Measurements from ENCODE around the gene MINDY4. TPM values are rescaled to one million over a fixed set of nuclear protein-coding genes. Genes with fewer than 3 reads are reported as not detected.

The MINDY4 gene
- total RNA-seq, 2 donors from 2014 or later = 7.5 to 8.6 TPM

DNA sequence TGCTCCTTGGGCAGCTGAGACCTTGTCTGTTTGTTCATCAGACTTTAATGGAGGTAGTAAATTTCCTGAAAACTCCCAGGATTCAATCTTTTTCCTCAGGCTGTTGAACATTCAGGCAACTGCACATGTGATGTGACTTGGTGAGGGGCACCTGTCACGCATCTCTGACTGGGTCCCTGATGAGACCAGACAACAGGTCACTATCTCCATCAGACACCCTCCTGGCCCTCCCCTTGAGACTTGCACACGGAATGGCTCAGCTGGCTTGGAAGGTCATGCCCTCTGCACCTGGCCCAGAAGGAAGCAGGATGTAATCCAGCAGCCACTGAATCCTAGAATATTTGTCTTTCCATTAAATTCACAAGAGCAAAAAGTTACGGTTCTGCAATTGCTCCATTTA, 156.3 kb downstream of the MINDY4 start:
- Histone ChIP-seq H3K27me3 (no peaks in the 10 kb centered on the region), H3K27ac (peak overlapping the region in 1 of 4 donors; percentile 89), H3K4me1 (peaks cover 5% of the 10 kb centered on the region), H3K36me3 (replicated peaks in 1 of 2; ENCODE audit: insufficient read depth in 1 of 2, low read depth in 2 of 2) (peaks cover 17 to 19% of the 10 kb centered on the region in 2 donors), H3K9me3 (no peaks in the 10 kb centered on the region), H3K4me3 (no peak overlapping the region)
- WGBS, 2 donors = 67 to 75% methylated on average over 2 to 3 of the region's 3 CpGs
- DNase-seq = peak in 2 of 4 donors; percentile 1 to 5
- no peak for ATAC-seq
- intact Hi-C loops (cut with DNase I) = no loop called here
- TF ChIP-seq, protein P1, sequence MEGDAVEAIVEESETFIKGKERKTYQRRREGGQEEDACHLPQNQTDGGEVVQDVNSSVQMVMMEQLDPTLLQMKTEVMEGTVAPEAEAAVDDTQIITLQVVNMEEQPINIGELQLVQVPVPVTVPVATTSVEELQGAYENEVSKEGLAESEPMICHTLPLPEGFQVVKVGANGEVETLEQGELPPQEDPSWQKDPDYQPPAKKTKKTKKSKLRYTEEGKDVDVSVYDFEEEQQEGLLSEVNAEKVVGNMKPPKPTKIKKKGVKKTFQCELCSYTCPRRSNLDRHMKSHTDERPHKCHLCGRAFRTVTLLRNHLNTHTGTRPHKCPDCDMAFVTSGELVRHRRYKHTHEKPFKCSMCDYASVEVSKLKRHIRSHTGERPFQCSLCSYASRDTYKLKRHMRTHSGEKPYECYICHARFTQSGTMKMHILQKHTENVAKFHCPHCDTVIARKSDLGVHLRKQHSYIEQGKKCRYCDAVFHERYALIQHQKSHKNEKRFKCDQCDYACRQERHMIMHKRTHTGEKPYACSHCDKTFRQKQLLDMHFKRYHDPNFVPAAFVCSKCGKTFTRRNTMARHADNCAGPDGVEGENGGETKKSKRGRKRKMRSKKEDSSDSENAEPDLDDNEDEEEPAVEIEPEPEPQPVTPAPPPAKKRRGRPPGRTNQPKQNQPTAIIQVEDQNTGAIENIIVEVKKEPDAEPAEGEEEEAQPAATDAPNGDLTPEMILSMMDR (IDR thresholded peaks at IDR 0.05) = no peak
- no peak for TF ChIP-seq POLR2A (IDR thresholded peaks at IDR 0.05)

DNA sequence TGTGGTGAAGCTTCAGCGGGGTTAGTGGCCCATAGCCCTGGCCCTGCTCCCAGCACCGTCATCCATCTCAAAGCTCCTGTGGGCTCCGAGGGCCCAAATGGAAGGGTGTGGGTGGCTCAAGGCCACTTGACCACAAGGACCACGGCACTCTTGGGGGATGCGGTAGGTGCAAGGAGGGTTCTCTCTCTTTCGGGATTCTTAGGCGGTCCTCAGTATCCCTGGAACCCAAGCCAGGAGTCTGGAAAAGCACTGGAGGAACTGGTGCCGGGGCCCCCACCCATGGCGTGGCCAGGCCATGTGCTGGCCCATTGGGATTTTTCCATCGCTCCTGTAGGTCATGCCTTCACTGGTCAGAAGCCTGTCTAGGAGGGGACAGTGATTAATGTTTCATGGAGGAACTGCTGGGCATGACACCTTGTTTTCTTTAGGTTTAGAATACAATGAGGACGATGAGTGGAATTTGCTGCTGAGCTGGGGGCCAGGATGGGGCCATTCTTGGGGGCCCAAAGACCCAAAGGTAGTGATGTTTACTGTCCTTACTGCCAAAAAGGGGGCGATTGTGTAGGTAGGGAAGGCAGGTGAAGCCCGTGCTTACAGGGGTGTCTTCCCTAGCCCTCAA, 157.1 kb downstream of the MINDY4 start:
- intact Hi-C loops (cut with DNase I) = no loop called here
- TF ChIP-seq, protein P1 (IDR thresholded peaks at IDR 0.05) = no peak
- TF ChIP-seq POLR2A (IDR thresholded peaks at IDR 0.05) = no peak
- DNase-seq = peak in 1 of 4 donors; percentile 4
- H3K9me3 ChIP-seq = no peaks in the 10 kb centered on the region
- H3K4me3 ChIP-seq = no peak overlapping the region
- H3K27ac ChIP-seq = peak overlapping the region in 2 of 4 donors; percentile 88 to 89
- no peak for ATAC-seq
- 88 to 90% methylated on average over 9 to 13 of the region's 13 CpGs for WGBS, 2 donors
- no peaks in the 10 kb centered on the region for H3K27me3 ChIP-seq
- H3K4me1 ChIP-seq = peaks cover 11% of the 10 kb centered on the region
- peaks cover 14 to 16% of the 10 kb centered on the region in 2 donors for H3K36me3 ChIP-seq (replicated peaks in 1 of 2; ENCODE audit: insufficient read depth in 1 of 2, low read depth in 2 of 2)

DNA sequence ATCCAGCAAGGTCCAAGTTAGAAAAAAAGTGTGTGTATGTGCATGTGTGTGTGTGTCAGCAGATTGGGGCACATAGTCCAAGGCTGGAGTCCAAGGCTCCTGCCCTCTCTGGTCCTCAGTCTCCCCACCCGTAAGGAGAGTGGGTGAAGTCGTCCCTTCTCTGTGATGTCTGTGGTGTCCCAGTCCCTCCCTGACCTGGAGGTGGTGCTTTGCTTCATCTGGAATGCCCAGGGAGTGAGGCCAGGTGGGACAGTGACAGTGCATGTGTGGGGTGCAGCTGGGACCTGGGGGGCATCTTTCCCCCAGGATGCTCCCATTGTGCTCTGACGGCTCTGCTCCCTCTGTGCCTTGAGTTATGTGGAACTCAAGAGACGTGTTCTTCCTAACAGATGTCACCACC, 158.5 kb downstream of the MINDY4 start:
- no peak overlapping the region for H3K4me3 ChIP-seq
- TF ChIP-seq, protein P1 (IDR thresholded peaks at IDR 0.05) = no peak
- TF ChIP-seq POLR2A (IDR thresholded peaks at IDR 0.05) = no peak
- WGBS, 2 donors = 65 to 76% methylated on average over 4 of the region's 4 CpGs

DNA sequence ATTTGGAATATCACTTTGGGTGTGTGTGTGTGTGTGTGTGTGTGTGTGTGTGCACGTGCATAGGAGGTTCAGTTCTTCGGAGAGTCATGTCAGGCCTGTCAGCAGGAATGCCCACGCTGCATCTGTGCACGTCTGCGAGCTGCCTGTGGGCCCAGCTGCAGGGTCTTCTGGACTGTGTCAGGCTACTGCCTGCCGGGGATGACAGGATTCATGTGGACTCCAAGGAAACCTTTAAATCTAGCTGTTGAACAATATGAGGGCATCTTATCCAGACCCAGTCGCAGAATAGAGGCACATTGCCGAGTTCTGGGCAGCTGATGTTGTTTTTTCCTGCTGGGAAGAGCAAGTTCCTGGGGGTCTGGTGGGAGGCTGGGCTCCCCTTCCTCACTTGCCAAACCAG, 159.4 kb downstream of the MINDY4 start:
- DNase-seq = peak; percentile 19 to 35 (median 24)
- ATAC-seq = peak; percentile 30

More for the DNA sequence above, 158.5 kb downstream of the MINDY4 start:
- Histone ChIP-seq H3K4me1 (peaks cover 25% of the 10 kb centered on the region), H3K27ac (peak overlapping the region; percentile 28 to 89 (median 87)), H3K36me3 (replicated peaks in 1 of 2; ENCODE audit: insufficient read depth in 1 of 2, low read depth in 2 of 2) (peaks cover 2 to 6% of the 10 kb centered on the region in 2 donors), H3K27me3 (no peaks in the 10 kb centered on the region), H3K9me3 (no peaks in the 10 kb centered on the region)
- intact Hi-C loops (cut with DNase I) = no loop called here
- ATAC-seq = no peak
- peak; percentile 1 to 9 (median 6) for DNase-seq

More for the DNA sequence above, 159.4 kb downstream of the MINDY4 start:
- Histone ChIP-seq H3K9me3 (no peaks in the 10 kb centered on the region), H3K4me3 (no peak overlapping the region), H3K4me1 (peaks cover 34% of the 10 kb centered on the region), H3K27me3 (no peaks in the 10 kb centered on the region), H3K36me3 (replicated peaks in 1 of 2; ENCODE audit: insufficient read depth in 1 of 2, low read depth in 2 of 2) (no peaks in the 10 kb centered on the region), H3K27ac (peak overlapping the region; percentile 40 to 89 (median 87))
- 51% methylated on average over 8 of the region's 8 CpGs for WGBS, 2 donors
- TF ChIP-seq POLR2A (IDR thresholded peaks at IDR 0.05) = no peak
- TF ChIP-seq, protein P1 (IDR thresholded peaks at IDR 0.05) = no peak
- intact Hi-C loops (cut with DNase I) = no loop called here
